Peyer's patch (tissue), 4 donors: ENCODE measurements around the gene HSDL2. TPM values are rescaled to one million over a fixed set of nuclear protein-coding genes. Genes with fewer than 3 reads are reported as not detected.

Experiments
- DNase-seq, 3 donors: peaks; one replicate each; pipeline ENCODE4 v3.0.0-alpha.2; 2017 to 2019
- H3K27ac ChIP-seq, 4 donors: fragments of 200-600 bp; sonication (generic); one replicate each; pipeline ENCODE4 v1.5.1; 2016 to 2019
- H3K27me3 ChIP-seq, 2 donors: fragments of 200-600 bp; sonication (generic); one replicate each; pipeline ENCODE4 v1.5.1; 2019
- H3K36me3 ChIP-seq, 3 donors: fragments of 200-600 bp; sonication (generic); one replicate each; pipeline ENCODE4 v1.5.1; 2016 to 2019
- H3K4me1 ChIP-seq, 4 donors: fragments of 200-600 bp; sonication (generic); one replicate each; pipeline ENCODE4 v1.5.1; 2016 to 2019
- H3K4me3 ChIP-seq, 4 donors: fragments of 200-600 bp; sonication (generic); 1 replicate in 3 of 4; 2 replicates in 1 of 4; pipeline ENCODE4 v1.5.1; 2016 to 2019; ENCODE audit warnings: mild to moderate bottlenecking in 1 of 4
- H3K9me3 ChIP-seq, 4 donors: fragments of 200-600 bp; sonication (generic); one replicate each; pipeline ENCODE4 v1.5.1; 2016 to 2019; ENCODE audit warnings: mild to moderate bottlenecking in 1 of 4
- CTCF ChIP-seq, 6 experiments: fragments of 450-650 bp in 4 of 6; fragments of 200-600 bp in 2 of 6; sonication (generic) in 1 of 6; IDR thresholded peaks; one replicate each; pipeline ENCODE4 v1.5.1; 2017 to 2019; ENCODE audit warnings: antibody characterized with exemption in 6 of 6, mild to moderate bottlenecking in 3 of 6, moderate library complexity in 1 of 6
- POLR2A ChIP-seq, 2 donors: fragments of 450-650 bp; IDR thresholded peaks; one replicate each; pipeline ENCODE4 v1.5.1; 2017; ENCODE audit warnings: antibody characterized with exemption in 2 of 2, mild to moderate bottlenecking in 2 of 2, moderate library complexity in 2 of 2
- total RNA-seq, 4 donors: library from RNA; depleted of rRNA; stranded (reverse); fragments of >200 nt; gene quantifications; one replicate each; pipeline ENCODE4 v1.1.0, GENCODE V29; 2016

Gene HSDL2
- total RNA-seq, 4 donors from 2014 or later: 23.6 to 60.7 (median 39.9) TPM

- Histone ChIP-seq H3K36me3 (no peaks in the 10 kb centered on the region), H3K27me3 (no peaks in the 10 kb centered on the region), H3K9me3 (no peaks in the 10 kb centered on the region), H3K27ac (no peak overlapping the region), H3K4me1 (peaks cover 0 to 22% (median 6%) of the 10 kb centered on the region in 4 donors), H3K4me3 (no peak overlapping the region)
- TF ChIP-seq POLR2A (IDR thresholded peaks at IDR 0.05) (no peak), CTCF (IDR thresholded peaks at IDR 0.05) (no peak)
- DNase-seq: no peak
These were observed 2.8 kb upstream of the HSDL2 start for GRCh38 chr9:112377087-112377486.

- Histone ChIP-seq H3K27ac (no peak overlapping the region), H3K4me3 (peak overlapping the region in 2 of 4 donors; percentile 64 to 91), H3K9me3 (no peaks in the 10 kb centered on the region), H3K36me3 (no peaks in the 10 kb centered on the region), H3K27me3 (no peaks in the 10 kb centered on the region), H3K4me1 (peaks cover 0 to 22% (median 6%) of the 10 kb centered on the region in 4 donors)
- no peak for TF ChIP-seq CTCF (IDR thresholded peaks at IDR 0.05)
- no peak for DNase-seq
These were observed 2.1 kb upstream of the HSDL2 start for GRCh38 chr9:112377684-112378327.

GRCh38 chr9:112378328-112379176 lies 1.4 kb upstream of the HSDL2 start:
- Histone ChIP-seq H3K4me3 (peak overlapping the region; percentile 64 to 91 (median 78)), H3K4me1 (peaks cover 0 to 22% (median 6%) of the 10 kb centered on the region in 4 donors), H3K27me3 (no peaks in the 10 kb centered on the region), H3K27ac (peak overlapping the region; percentile 87 to 97 (median 97)), H3K36me3 (no peaks in the 10 kb centered on the region), H3K9me3 (no peaks in the 10 kb centered on the region)
- peak in 1 of 2 donors; percentile 19 for TF ChIP-seq POLR2A (IDR thresholded peaks at IDR 0.05)
- TF ChIP-seq CTCF (IDR thresholded peaks at IDR 0.05): no peak
- DNase-seq: peak in 2 of 3 donors; percentile 52 to 65

GRCh38 chr9:112379177-112380101 lies 469 bp upstream of the HSDL2 start:
- TF ChIP-seq CTCF (IDR thresholded peaks at IDR 0.05): peak in 2 of 6 experiments; percentile 4 to 11
- TF ChIP-seq POLR2A (IDR thresholded peaks at IDR 0.05): peak; percentile 90 to 93
- H3K4me1 ChIP-seq: peaks cover 0 to 22% (median 6%) of the 10 kb centered on the region in 4 donors
- no peaks in the 10 kb centered on the region for H3K9me3 ChIP-seq
- H3K4me3 ChIP-seq: peak overlapping the region; percentile 64 to 91 (median 78)
- peak; percentile 98 to 100 (median 100) for DNase-seq
- H3K36me3 ChIP-seq: no peaks in the 10 kb centered on the region
- H3K27ac ChIP-seq: peak overlapping the region; percentile 87 to 97 (median 97)
- H3K27me3 ChIP-seq: no peaks in the 10 kb centered on the region

- TF ChIP-seq POLR2A (IDR thresholded peaks at IDR 0.05) (no peak), CTCF (IDR thresholded peaks at IDR 0.05) (no peak)
- Histone ChIP-seq H3K27me3 (no peaks in the 10 kb centered on the region), H3K9me3 (no peaks in the 10 kb centered on the region), H3K4me3 (peak overlapping the region; percentile 64 to 91 (median 78)), H3K27ac (peak overlapping the region in 3 of 4 donors; percentile 87 to 97 (median 97)), H3K36me3 (no peaks in the 10 kb centered on the region), H3K4me1 (peaks cover 0 to 22% (median 6%) of the 10 kb centered on the region in 4 donors)
- no peak for DNase-seq
These were observed 915 bp downstream of the HSDL2 start for GRCh38 chr9:112380825-112381221.
